Suprapubic skin (tissue), 4 donors: Measurements from ENCODE around the gene LRRC4.

Experiments used
- EP300 ChIP-seq: sonication (generic); formaldehyde crosslinking; IDR thresholded peaks from one replicate; pipeline ENCODE4 v1.6.1; 2017; ENCODE audit warnings: antibody characterized with exemption
- POLR2A ChIP-seq, 2 donors: fragments of 450-650 bp; IDR thresholded peaks; one replicate each; pipeline ENCODE4 v1.6.1; 2017; ENCODE audit warnings: antibody characterized with exemption in 2 of 2, mild to moderate bottlenecking in 2 of 2, moderate library complexity in 2 of 2
- POLR2AphosphoS5 ChIP-seq, 3 donors: sonication (generic); formaldehyde crosslinking; IDR thresholded peaks; one replicate each; pipeline ENCODE4 v1.6.1; 2017; ENCODE audit warnings: antibody characterized with exemption in 3 of 3
- TF ChIP-seq, protein P1 (sequence below), 2 donors: fragments of 200-600 bp in 1 of 2; fragments of 450-650 bp in 1 of 2; sonication (generic) in 1 of 2; IDR thresholded peaks; one replicate each; pipeline ENCODE4 v1.5.1; 2016 to 2019; ENCODE audit warnings: antibody characterized with exemption in 2 of 2, mild to moderate bottlenecking in 1 of 2, moderate library complexity in 1 of 2

DNA sequence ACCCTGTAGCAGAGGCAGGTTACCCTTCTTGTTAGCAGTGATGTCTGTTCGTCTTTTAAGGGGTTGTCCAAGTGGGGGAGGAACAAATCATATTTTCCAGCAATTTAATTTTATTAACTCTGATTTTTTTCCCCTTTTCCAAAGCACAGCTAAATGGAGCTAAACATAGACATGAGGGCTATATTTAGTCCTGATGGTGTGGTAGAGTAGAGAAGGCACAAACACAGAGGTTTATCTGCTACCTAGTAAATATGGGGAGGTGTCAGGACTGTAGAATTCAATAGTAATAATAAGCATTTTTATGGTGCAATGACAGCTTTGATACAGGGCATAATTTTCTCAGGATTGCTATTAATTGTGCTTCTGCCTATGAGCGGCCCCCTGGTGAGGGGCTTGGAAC, 22.5 kb downstream of the LRRC4 start:
- TF ChIP-seq, protein P1, sequence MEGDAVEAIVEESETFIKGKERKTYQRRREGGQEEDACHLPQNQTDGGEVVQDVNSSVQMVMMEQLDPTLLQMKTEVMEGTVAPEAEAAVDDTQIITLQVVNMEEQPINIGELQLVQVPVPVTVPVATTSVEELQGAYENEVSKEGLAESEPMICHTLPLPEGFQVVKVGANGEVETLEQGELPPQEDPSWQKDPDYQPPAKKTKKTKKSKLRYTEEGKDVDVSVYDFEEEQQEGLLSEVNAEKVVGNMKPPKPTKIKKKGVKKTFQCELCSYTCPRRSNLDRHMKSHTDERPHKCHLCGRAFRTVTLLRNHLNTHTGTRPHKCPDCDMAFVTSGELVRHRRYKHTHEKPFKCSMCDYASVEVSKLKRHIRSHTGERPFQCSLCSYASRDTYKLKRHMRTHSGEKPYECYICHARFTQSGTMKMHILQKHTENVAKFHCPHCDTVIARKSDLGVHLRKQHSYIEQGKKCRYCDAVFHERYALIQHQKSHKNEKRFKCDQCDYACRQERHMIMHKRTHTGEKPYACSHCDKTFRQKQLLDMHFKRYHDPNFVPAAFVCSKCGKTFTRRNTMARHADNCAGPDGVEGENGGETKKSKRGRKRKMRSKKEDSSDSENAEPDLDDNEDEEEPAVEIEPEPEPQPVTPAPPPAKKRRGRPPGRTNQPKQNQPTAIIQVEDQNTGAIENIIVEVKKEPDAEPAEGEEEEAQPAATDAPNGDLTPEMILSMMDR (IDR thresholded peaks at IDR 0.05), result no peak
- TF ChIP-seq POLR2AphosphoS5 (IDR thresholded peaks at IDR 0.05) (no peak), POLR2A (IDR thresholded peaks at IDR 0.05) (no peak), EP300 (no peak)
